GM19023 (cell line): ENCODE results near the gene PLK5.
"Not testable (repeated sequence)": the region's sequence is repeated elsewhere in the genome, so short reads cannot be mapped to it uniquely, and the experiment has no call there.

Source experiments
- ATAC-seq: cut with Tn5 transposase; IDR thresholded peaks from one replicate; pipeline ENCODE4 v1.9.1; 2021; ENCODE audit warnings: mild to moderate bottlenecking, moderate library complexity; ENCODE audit not compliant: unreplicated experiment

PLK5 gene

DNA sequence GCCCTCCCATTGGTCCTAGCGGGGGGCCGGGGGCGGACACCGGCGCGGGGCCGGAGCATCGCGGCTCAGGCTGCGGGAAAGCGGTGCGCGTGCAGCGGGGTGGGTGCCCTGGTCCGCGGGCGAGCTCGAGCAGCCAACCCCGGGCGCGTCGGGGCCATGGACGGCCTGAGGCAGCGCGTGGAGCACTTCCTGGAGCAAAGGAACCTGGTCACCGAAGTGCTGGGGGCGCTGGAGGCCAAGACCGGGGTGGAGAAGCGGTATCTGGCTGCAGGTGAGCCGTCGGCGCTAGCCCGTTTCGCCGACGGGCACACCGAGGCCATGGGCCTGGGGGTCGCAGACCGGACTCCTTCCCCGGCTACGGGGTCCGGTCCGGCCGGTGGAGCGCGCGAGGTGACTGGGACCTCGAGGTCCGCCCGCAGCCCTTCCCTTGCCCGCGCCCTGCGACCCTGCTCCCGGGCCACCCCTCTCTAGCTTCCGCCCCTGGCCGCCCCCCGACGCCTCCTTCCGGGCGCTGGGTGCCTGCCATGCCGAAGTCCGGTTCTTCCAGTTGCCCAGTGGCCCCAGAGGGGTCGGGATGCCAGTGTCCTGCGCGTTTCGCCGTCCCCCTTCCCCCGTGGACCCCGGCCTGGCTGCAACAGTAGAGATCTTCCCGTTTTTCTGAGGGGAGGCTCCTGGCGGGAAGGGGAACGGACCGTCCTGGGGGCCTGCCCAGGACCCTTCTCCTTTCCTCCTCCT is 32.6 kb upstream of the PLK5 start, which contains the start of gene REEP6:
Gene REEP6 (plus strand): TSS at position 68 of the 735 bp plus-strand sequence. CDS start 89 bp downstream, at position 157.
- ATAC-seq = no peak

DNA sequence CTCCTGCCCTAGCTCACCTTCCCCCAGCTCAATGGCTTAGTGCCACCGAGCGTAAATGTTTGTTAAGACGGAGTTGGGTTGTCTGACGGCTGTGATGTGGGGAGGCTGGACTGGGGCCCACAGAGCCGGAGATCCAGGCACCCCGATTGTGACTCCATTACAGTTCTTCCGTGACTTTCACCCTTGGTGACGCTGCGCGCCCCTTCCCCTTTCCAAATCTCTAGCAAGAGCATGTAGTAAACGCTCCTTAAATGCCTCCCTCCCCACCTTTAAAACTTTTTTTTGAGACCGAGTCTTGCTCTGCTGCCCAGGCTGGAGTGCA is 32.1 kb upstream of the PLK5 start:
- no peak for ATAC-seq

DNA sequence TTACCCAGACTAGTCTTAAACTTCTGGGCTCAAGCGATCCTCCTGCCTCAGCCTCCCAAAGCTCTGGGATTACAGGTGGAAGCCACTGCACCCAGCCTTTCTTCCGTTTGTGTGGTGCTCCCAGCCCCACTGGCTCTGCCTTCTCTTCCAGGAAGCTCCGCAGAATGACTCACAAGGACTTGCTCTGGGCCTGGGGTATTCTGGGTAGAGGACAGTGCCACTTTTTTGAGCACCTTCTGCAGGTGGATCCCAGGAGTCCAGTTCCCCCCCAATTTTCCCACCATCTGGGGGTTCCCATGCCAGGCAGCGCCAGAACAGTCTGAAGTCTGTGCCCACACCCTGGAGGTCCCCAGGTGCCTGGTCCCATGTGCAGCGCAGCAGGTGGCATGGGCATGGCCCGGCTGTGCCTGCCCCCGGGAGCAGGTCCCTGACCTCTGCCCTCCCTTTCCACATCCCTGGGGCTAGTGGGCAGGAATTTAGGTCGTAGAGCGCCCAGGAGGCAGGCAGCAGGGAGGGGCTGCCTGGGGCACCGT is 31.3 kb upstream of the PLK5 start:
- no peak for ATAC-seq

DNA sequence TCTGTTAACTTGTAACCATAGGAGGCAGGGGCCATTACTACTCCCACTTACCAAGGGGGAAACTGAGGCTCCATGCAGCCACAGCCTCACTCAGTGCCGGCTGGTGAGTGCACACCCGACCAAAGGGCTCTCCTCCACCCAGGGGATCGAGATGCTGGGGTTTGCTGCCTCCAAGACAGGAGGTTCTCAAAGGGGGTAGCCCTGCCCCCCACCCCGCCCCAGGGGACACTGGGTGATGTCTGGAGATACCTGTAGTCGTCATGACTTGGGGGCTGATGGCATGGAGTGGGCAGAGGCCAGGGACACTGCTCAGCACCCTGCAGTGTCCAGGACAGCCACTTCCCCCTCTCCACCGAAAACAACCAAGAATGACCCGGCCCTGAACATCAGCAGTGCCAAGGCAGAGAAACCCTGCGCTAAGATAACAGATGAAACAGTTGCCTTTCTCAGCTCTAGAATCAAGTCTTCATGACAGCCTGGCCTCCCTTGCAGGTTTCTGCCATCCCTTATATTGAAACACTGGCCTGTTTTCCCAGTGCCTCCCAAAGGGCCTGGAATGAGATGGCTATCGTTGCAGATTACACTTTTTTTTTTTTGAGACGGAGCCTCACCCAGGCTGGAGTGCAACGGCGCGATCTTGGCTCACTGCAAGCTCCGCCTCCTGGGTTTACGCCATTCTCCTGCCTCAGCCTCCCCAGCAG is 29.6 kb upstream of the PLK5 start:
- ATAC-seq = no peak

DNA sequence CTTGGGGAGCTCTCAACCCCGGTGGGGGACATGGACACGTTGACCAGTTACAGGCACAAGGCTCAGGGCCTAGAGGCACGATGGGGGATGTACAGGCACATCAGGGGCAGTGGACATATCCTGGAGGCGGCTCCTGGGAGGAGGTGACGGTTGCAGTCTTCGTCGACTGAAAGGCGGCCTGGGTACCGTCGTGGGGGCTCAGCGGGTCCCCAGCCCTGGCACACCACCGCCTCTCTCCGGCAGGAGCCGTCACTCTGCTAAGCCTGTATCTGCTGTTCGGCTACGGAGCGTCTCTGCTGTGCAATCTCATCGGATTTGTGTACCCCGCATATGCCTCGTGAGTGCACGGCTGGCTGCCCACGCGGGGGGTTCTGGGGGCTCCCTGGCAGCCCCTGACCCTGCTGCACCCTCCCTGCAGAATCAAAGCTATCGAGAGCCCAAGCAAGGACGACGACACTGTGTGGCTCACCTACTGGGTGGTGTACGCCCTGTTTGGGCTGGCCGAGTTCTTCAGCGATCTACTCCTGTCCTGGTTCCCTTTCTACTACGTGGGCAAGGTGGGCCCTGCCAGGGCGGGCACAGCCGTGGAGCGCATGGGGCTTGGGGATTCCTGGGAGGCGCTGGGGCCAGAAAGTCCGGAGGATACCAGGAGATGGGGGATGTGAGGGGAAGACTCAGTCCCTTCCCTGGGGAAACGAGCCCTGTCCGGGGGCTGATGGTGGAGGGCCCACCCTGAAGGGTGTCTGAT is 28.7 kb upstream of the PLK5 start:
- no peak for ATAC-seq

DNA sequence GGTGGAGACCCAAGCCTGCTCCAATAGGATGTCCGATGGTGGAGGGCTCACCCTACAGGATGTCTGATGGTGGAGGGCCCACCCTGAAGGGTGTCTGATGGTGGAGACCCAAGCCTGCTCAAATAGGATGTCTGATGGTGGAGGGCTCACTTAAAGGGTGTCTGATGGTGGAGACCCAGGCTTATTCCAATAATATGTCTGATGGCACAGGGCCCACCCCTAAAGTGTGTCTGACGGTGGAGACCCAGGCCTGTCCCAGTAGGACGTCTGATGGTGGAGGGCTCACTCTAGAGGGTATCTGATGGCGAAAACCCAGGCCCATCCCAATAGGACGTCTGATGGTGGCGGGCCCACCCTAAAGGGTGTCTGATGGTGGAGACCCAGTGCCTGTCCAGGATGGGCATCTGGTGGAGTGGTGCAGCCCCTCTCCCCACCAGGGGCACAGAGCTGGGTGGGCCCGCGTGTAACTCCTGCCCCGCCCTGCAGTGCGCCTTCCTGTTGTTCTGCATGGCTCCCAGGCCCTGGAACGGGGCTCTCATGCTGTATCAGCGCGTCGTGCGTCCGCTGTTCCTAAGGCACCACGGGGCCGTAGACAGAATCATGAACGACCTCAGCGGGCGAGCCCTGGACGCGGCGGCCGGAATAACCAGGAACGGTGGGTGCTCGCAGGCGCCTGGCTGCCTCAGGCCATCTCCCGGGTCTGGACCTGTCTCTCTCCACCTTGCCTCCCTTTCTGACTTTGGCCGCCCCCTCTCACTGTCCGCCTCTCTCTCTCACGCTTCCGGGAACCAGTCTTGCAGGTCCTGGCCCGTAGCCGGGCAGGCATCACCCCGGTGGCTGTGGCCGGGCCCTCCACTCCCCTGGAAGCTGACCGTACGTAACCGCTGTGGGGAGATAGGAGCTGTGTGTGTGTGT is 27.8 kb upstream of the PLK5 start:
- ATAC-seq = no peak

DNA sequence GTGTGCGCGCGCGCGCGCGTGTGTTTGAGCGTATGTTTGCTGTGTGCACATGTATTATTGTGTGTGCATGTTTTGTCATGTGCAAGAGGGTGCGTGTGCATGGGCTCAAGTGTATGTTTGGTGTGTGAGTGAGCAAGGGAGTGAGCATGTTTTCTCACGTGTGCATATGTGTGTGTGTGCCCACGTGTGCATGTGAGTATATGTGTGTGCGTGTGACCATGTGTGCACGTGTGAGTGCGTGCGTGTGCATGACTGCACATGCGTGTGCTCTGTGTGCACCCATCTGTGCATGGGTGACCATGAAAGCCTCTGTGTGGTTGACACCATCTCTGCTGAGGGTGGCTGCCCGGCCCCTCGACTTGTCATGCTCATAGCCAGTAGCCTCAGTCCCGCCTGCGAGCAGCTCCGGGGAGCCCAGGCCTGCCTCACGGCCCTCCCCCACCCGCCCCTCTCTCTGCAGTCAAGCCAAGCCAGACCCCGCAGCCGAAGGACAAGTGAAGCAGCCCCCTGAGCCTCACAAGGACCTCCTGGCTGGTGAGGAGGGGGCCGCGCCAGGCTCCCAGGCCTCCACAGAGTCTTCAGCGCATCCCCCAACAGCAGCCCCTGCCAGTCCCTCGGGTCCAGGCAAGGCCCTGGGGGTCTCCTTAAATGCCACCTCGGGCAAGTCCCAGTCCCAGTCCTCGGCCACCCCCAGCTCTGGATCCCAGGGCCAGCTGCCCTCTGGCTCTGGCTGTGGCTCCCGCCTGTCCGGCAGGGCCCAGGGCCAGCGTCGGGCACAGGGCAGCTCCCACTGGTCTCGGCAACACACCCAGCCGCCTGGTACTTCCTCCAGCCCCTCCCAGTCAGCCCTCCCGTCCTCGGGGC is 26.9 kb upstream of the PLK5 start:
- no peak for ATAC-seq

DNA sequence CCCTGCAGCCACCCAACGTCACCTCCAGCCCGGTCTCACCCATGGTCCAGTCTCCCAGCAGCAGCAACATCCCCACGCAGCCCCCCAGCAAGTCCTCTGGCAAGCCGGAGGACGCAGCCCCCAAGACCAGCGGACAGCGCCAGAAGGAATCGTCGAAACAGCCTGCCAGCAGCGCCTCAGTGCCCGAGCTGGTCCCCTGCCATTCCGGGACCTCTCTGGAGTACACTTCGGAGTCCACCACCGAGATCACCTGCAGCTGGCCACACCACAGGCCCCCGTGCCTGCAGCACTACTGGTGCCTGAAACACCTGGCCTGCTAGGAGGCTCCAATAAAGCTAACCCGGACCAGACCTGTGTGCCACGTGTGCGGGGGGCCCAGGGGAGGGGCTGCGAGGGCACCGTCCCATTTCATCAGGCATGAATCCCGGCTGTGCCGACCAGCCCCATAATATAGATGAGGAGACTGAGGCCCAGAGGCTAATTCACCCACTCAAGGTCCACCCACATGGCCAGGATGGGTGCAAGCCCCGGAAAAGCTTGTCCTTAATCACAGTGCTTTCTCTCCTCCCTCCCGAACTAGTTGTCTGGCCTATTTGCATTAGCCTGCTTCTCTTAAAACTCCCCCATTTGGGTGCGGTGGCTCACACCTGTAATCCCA is 26.2 kb upstream of the PLK5 start:
- no peak for ATAC-seq

DNA sequence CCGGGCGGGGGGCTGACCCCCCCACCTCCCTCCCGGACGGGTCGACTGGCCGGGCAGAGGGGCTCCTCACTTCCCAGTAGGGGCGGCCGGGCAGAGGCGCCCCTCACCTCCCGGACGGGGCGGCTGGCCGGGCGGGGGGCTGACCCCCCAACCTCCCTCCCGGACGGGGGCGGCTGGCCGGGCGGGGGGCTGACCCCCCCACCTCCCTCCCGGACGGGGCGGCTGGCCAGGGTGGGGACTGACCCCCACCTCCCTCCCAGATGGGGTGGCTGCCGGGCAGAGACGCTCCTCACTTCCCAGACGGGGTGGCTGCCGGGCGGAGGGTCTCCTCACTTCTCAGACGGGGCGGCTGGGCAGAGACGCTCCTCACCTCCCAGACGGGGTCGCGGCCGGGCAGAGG is 24.6 kb upstream of the PLK5 start:
- ATAC-seq = not testable (repeated sequence)

DNA sequence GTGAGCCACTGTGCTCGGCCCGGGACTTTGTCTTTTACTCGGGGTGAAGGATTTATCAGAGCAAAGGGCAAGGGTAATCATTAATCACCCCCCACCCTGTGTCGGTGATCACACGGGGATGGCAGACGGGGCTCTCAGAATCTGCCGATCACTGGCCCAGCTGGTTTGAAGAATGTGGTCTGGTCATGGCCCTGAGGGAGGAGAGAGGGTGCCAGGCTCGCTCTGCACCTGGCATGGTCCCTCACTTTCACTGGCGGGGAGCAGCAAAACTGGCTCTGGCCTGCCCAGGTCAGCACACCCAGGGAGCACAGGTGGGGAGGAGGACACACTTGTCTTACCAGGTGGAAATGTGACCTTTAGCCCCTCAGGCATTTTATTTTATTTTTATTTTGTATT is 22.7 kb upstream of the PLK5 start:
- no peak for ATAC-seq

DNA sequence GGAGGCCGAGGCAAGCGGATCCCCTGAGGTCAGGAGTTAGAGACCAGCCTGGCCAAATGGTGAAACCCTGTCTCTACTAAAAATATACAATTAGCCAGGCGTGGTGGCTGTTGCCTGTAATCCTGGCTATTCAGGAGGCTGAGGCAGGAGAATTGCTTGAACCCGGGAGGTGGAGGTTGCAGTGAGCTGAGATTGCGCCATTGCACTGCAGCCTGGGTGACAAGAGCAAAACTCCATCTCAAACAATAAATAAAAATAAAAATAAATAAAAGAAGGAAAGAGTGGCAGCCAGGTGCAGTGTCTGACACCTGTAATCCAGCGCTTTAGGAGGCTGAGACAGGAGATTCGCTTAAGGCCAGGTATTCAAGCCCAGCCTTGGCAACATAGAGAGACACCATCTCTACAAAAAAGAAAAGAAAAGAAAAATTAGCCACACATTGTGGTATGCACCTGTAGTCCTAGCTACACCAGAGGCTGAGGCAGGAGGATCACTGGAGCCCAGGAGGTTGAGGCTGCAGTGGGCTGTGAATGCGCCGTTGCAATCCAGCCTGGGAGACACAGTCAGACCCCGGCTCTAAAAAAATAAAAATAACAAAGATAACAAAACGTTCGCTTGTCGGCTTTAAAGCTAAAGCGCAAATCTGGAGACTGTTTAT is 21.3 kb upstream of the PLK5 start:
- no peak for ATAC-seq

DNA sequence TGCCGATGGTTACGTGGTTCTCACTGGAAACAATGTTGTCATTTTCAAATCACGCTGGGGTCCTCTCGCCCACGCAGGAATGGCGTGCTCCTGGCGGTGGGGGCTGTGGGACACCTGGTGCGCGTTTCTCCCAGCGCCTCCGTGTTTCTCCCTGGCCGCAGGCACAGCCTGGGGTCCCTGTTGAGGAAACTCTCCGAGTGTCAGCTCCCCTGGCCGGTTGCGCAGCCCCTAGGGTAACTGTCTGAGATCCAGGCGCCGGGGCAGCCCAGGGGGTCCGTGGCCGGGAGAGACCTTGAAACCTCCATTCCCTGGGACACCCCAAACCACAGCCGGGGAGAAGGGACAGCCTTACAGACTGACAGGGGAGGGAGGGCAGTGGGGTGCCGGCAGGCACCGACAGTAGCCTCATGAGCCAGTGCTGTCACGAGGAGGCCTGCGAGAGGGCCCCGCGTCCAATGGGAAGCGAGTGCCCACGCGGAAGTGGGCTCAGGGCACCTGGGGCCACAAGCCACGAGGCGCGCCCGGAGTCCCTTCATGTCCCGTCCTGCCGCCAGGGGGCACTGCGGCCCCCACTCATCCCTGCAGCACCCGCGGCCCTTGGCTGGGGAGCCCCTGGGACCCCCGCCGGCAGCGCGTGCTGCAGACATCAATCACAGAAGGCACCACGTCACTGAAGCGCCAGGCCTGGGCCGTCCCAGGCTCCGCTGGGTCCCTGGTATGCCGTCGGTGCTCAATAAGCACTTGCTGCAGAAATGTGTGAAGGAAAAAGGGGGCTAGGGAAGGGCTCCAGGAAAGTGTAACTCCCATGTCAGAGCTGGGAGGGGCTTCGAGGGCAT is 20.6 kb upstream of the PLK5 start:
- ATAC-seq = no peak

DNA sequence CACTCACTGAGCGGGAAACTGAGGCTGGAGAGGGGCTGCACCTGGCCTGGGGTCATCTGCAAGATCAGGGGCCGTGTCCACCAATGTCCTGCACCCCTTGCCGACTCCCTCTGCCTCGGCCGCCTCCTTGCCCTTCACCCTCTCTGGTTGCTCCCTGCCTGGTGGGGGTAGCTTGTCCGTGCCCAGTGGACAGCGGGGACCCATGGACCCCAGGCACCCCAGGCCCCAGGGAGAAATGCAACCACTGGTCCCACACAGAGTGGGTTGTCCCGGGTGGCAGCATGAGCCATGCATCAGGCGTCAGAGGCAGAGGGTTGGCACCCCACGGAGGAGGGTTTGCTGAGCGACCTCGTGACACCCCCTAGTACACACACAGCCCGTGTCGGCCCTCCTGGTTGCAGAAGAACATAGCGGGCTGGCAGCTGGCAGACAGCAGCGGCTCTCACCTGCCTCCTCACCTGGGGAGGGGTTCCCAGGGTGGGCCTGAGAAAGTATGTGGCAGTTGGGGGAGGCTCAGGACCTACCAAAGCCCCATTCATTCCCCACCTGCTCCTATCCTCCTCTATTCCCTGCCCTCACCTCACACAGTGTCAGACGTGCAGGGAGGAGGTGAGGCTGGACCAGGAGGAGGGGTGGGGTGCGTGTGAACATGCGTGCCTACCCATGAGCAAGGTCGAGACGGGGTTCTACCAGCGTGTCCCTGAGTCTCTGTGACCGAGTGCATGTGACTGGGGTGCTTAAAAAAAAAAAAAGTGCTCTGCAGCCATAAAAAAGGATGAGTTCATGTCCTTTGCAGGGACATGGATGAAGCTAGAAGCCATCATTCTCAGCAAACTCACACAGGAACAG is 19.7 kb upstream of the PLK5 start:
- no peak for ATAC-seq

DNA sequence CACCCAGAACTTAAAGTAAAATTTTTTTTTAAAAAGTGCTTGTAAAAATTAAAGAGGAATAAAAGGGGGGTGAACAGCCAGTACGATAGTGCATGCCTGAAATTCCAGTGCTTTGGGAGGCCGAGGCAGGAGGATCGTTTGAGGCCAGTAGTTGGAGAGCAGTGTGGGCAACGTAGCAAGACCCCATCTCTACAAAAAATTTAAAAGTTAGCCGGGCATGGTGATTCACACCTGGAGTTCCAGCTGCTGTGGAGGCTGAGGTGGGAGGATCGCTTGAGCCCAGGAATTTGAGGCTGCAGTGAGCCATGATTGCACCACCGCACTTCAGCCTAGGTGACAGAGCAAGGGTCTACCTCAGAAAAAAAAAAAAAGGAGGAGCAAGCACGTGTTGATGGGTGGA is 18.9 kb upstream of the PLK5 start:
- ATAC-seq = no peak

DNA sequence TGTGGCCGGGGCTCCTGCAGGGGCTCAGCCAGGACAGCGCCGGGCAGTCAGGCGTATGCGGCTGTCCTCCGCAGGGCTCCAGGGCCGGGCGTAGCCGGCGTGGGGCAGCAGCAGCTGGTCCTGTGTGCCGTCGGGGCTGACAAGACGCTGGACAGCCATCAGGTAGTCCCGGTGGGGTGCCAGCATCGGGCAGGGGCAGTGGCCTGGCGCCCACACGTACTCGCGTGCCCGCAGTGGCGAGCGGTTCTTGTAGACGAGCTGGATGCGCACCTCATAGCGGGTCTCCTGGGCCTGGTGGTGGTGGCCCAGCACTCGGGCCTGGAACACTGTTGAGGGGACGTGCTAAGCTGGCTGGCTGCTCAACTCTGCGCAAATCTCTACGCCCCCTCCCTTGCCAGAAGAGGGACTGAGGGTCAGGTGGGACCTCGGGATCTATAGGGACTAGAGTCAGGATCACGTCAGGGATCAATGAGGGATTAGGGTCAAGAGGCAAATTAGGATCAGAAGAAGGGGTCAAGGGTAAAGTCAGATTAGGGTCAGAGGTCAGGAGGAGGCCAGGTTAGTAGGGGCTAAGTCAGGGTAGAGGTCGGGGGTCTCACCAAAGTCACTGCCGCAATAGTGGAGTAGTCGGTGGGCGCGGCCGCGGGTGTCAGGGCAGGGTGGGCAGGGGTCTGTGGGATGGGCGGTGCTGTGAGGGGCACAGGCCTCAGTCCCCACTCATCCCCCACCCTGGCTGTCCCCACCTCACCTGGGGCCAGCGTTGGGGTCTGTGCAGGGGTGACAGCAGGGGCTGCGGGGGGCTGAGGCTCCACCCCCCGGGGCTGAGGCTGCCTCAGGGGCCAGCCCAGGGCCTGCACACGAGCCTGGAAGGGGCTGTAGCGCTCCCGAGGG is 17.6 kb upstream of the PLK5 start:
- ATAC-seq = no peak

DNA sequence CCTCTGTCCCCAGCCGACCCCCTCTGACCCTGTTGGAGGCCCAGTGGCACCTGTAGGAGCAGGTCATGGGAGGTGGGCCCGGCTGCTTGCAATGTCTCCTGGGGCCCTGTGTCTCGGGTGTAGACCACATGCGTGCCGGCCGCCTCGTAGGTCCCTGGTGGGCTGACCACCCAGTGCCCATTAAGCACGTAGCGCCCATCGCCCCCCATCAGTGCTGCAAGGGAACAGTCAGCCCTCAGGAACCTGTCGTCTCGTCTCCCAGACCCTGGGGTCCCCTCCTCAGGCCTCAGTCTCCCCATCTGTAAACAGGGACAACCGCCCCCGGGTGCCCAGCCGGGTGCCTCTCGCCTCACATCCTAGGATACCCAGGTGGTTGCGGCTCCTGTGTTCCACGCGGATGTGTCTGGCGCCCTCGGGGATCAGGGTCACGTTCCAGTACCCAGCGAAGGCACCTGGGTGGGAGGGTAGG is 16.7 kb upstream of the PLK5 start:
- ATAC-seq = no peak
